Pancreas (tissue), 10 donors: Measurements from ENCODE around the gene PPP5C. TPM values are rescaled to one million over a fixed set of nuclear protein-coding genes. Genes with fewer than 3 reads are reported as not detected.

Source experiments
- ATAC-seq, 4 donors: fragments of 200-7000 bp; cut with Tn5 transposase; one replicate each; pipeline versions ENCODE4 v1.8.0 to v1.9.1; 2020; ENCODE audit warnings: mild to moderate bottlenecking in 4 of 4, moderate library complexity in 4 of 4
- DNase-seq, 6 donors: peaks; one replicate each; pipeline ENCODE4 v3.0.0-alpha.2; 2020
- FAIRE-seq: peaks from 2 replicates; lab custom pipeline; 2012; peaks lifted over from hg19 to GRCh38; lab: Jason Lieb, UNC
- H3K27ac ChIP-seq, 4 donors: fragments of 200-600 bp; sonication (generic); 1 replicate in 3 of 4; 2 replicates in 1 of 4; pipeline versions ENCODE4 v1.5.0 to v1.8.0; 2020
- H3K27me3 ChIP-seq, 4 donors: fragments of 200-600 bp; one replicate each; pipeline ENCODE4 v1.8.0; 2021
- H3K36me3 ChIP-seq, 3 donors: fragments of 200-600 bp; sonication (generic) in 1 of 3; one replicate each; pipeline versions ENCODE4 v1.5.0 to v1.8.0; 2020 to 2021
- H3K4me1 ChIP-seq, 3 donors: fragments of 200-600 bp; one replicate each; pipeline ENCODE4 v1.8.0; 2021
- H3K4me3 ChIP-seq, 4 donors: fragments of 200-600 bp; sonication (generic) in 2 of 4; one replicate each; pipeline versions ENCODE4 v1.5.0 to v1.8.0; 2020 to 2021
- H3K9me3 ChIP-seq, 4 donors: fragments of 200-600 bp; one replicate each; pipeline ENCODE4 v1.8.0; 2021
- WGBS, 2 donors: extraction: QIAGEN DNeasy Blood & Tissue Kit; methylation state at CpG; one replicate each; pipeline ENCODE4 v1.1.7; 2013; 5-methylcytosine and 5-hydroxymethylcytosine counted together
- intact Hi-C, 3 donors: fragments of 100-400 bp; cut with DNase I; formaldehyde crosslinking; loops; one replicate each; pipeline versions ENCODE4 v1.11.1 to v1.14.2; 2022
- polyA plus RNA-seq, 2 donors: library from polyadenylated mRNA; stranded (reverse); fragments of 200-250 nt; gene quantifications; one replicate each; pipeline ENCODE4 v1.2.3, GENCODE V29; 2013
- total RNA-seq, 6 donors: library from RNA; stranded (reverse); fragmentation: NEBNext Ultra II Directional in 4 of 6; extraction: Animal tissue kit (Norgen Biotek cat#: 25700) in 4 of 6; gene quantifications; one replicate each; pipeline versions ENCODE4 v1.2.1 to v1.2.4, GENCODE V29; 2021 to 2023
- TF ChIP-seq, protein P1 (sequence below), 4 donors: fragments of 200-600 bp; sonication (generic) in 3 of 4; IDR thresholded peaks; one replicate each; pipeline versions ENCODE4 v1.5.0 to v1.8.0; 2021; ENCODE audit warnings: antibody characterized with exemption in 4 of 4
- donor health status: healthy with polysubstance abuse.
- donor health status: DM: no; HTN: no; CAD: no; lungs with moderate emphysema.
- donor health status: DM: no; HTN: no; CAD: no.
- donor health status: control.
- donor health status: control.
- donor health status: Bipolar disorder and iron deficiency.
- donor health status: DM: yes; HTN: yes; CAD: no.
- donor health status: DM: no; HTN: no; CAD: no.
- donor health status: DM: no; HTN: no; CAD: no.
- donor health status: DM: yes; HTN: yes; CAD: no.

Gene PPP5C
- total and polyA plus RNA-seq, 8 donors, result 16.7 to 53.9 (median 23.8) TPM

DNA sequence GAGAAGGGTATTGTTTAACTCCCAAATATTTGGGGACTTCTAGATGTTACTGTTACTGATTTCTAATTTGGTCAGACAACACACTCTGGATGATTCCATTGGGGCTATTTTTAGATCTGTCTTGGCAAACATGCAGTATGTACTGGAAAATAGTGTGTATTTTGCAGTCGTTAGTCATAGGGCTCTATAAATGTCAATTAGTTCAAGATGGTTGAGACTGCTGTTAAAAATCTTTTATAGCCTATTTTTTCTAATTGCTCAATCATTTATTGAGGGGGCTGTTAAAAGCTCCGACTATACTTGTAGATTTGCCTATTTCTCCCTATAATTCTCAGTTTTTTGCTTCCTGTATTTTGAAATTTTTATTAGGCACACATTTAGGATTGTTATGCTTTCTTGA, 31.4 kb downstream of the PPP5C start:
- ATAC-seq, result peak in 2 of 4 donors; percentile 9 to 24
- TF ChIP-seq, protein P1, sequence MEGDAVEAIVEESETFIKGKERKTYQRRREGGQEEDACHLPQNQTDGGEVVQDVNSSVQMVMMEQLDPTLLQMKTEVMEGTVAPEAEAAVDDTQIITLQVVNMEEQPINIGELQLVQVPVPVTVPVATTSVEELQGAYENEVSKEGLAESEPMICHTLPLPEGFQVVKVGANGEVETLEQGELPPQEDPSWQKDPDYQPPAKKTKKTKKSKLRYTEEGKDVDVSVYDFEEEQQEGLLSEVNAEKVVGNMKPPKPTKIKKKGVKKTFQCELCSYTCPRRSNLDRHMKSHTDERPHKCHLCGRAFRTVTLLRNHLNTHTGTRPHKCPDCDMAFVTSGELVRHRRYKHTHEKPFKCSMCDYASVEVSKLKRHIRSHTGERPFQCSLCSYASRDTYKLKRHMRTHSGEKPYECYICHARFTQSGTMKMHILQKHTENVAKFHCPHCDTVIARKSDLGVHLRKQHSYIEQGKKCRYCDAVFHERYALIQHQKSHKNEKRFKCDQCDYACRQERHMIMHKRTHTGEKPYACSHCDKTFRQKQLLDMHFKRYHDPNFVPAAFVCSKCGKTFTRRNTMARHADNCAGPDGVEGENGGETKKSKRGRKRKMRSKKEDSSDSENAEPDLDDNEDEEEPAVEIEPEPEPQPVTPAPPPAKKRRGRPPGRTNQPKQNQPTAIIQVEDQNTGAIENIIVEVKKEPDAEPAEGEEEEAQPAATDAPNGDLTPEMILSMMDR (IDR thresholded peaks at IDR 0.05), result no peak
- intact Hi-C loops, result no loop called here

DNA sequence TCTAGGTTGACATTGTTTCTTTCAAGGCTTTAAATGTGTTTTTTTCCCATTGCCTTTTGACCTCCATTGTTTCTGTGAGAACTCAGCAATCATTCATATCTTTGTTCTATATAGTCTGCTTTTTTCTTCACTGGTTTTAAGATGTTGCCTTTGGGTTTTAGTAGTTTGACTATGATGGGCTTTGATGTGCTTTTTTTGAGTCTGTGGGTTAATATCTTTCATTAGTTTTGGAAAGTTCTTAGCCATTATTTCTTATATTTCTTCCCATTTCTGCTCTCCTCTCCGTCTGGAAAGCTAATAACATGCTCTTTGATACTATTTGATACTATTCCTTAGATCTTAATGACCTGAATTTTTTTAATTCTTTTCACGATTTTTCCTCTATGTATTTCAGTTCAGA, 33.8 kb downstream of the PPP5C start:
- no peak overlapping the region for H3K4me3 ChIP-seq
- FAIRE-seq (no peak), ATAC-seq (no peak), DNase-seq (no peak)
- TF ChIP-seq, protein P1 (IDR thresholded peaks at IDR 0.05), result no peak
- no peaks in the 10 kb centered on the region for H3K9me3 ChIP-seq
- intact Hi-C loops, result no loop called here
- peaks cover 0 to 11% (median 8%) of the 10 kb centered on the region in 3 donors for H3K4me1 ChIP-seq
- 88 to 97% methylated on average over 2 of the region's 2 CpGs for WGBS, 2 donors
- H3K36me3 ChIP-seq, result peaks cover 0 to 39% (median 16%) of the 10 kb centered on the region in 3 donors
- H3K27me3 ChIP-seq, result no peaks in the 10 kb centered on the region
- H3K27ac ChIP-seq, result no peak overlapping the region

More for the DNA sequence above, 31.4 kb downstream of the PPP5C start:
- Histone ChIP-seq H3K36me3 (peaks cover 0 to 25% (median 11%) of the 10 kb centered on the region in 3 donors), H3K9me3 (no peaks in the 10 kb centered on the region), H3K27me3 (no peaks in the 10 kb centered on the region), H3K4me3 (no peak overlapping the region), H3K27ac (peak overlapping the region in 1 of 4 donors; percentile 18), H3K4me1 (peaks cover 10 to 21% (median 12%) of the 10 kb centered on the region in 3 donors)
- 17 to 31% methylated on average over 2 of the region's 2 CpGs for WGBS, 2 donors
- DNase-seq, result no peak
- peak; percentile 69 for FAIRE-seq

DNA sequence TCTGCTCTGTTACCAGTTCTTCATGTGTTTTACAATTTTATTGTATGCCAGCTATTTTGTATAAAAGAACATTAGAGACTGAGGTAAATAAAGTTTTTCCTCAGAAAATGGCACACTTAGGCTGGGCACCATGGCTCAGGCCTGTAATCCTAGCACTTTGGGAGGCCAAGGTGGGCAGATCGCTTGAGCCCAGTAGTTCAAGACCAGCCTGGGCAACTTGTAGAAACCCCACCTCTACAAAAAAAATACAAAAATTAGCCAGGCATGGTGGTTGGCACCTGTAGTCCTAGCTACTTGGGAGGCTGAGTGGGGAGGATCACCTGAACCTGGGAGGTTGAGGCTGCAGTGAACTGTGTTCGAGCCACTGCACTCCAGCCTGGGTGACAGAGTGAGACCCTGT, 34.5 kb downstream of the PPP5C start:
- Histone ChIP-seq H3K27ac (no peak overlapping the region), H3K36me3 (peaks cover 0 to 39% (median 11%) of the 10 kb centered on the region in 3 donors), H3K4me1 (peaks cover 0 to 11% (median 8%) of the 10 kb centered on the region in 3 donors), H3K27me3 (no peaks in the 10 kb centered on the region), H3K9me3 (no peaks in the 10 kb centered on the region), H3K4me3 (no peak overlapping the region)
- WGBS, 2 donors, result 95 to 98% methylated on average over 2 of the region's 2 CpGs
- TF ChIP-seq, protein P1 (IDR thresholded peaks at IDR 0.05), result no peak
- FAIRE-seq, result no peak
- no peak for ATAC-seq
- intact Hi-C loops, result no loop called here
- no peak for DNase-seq

DNA sequence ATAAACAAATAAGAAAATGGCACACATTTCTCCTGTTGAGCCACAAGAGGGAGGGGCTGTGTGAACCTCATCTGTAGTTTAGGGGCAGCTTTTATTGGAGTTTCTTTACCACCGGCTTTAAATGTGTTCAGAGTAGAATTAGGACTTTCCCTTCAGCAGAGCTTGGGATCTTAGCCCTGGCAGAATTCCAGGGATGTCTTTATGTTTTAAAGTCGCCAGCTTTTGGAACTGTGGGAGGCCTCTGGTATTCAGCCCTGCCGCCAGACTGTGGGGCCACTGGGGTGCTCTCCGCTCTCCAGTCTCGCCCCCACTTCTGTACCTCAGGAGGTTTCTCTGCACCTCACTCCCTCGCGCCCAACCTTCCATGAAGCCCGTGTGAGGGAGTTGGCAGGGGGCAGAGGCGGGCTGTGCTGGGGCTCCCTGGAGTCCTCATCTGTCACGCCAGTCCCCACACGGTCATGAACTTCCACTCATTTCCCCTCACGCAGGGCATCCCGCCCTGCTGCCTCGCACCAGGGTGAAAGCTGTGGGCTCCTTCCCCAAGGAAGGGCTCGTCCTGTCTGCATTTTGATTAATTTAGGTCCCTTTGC, 35.0 kb downstream of the PPP5C start:
- Histone ChIP-seq H3K4me1 (peaks cover 0 to 11% (median 8%) of the 10 kb centered on the region in 3 donors), H3K4me3 (no peak overlapping the region), H3K9me3 (no peaks in the 10 kb centered on the region), H3K27ac (no peak overlapping the region), H3K27me3 (no peaks in the 10 kb centered on the region), H3K36me3 (peaks cover 0 to 34% (median 6%) of the 10 kb centered on the region in 3 donors)
- ATAC-seq (no peak), FAIRE-seq (no peak), DNase-seq (peak in 1 of 6 donors; percentile 43)
- WGBS, 2 donors, result 90 to 93% methylated on average over 15 of the region's 15 CpGs
- intact Hi-C loops, result no loop called here
- TF ChIP-seq, protein P1 (IDR thresholded peaks at IDR 0.05), result no peak

DNA sequence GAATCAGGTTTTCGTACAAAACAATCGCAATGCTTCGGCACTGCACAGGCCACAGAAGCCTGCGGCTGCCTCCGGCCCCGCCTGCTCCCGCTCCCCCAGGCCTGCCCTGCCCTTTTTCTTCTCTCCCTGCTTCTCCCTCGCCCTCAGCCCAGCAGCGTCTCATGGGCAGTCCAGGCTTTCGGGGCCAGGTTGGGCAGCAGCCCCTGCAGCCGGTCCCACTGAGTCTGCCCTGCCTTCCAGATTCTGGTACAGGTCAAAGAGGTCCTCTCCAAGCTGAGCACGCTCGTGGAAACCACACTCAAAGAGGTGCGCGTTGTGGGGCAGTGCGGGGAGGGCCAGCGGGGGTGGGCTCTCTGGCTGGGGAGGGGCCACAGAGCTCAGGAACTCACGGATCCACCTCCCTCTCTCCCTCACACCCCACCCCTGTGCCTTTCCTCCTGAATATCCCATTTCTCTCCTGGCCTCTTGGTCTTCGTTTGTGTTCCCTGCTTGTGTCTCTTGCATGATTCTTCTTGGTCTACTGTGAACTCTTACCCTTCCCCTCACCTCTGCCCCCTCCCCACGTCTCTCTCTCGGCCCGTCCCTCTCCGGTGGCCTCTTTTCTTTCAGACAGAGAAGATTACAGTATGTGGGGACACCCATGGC, 36.4 kb downstream of the PPP5C start:
- ATAC-seq (no peak), FAIRE-seq (no peak), DNase-seq (peak in 1 of 6 donors; percentile 31)
- Histone ChIP-seq H3K27me3 (no peaks in the 10 kb centered on the region), H3K36me3 (peaks cover 4 to 29% (median 5%) of the 10 kb centered on the region in 3 donors), H3K4me3 (no peak overlapping the region), H3K9me3 (no peaks in the 10 kb centered on the region), H3K4me1 (peaks cover 0 to 4% (median 4%) of the 10 kb centered on the region in 3 donors), H3K27ac (no peak overlapping the region)
- intact Hi-C loops, result no loop called here
- WGBS, 2 donors, result 82 to 88% methylated on average over 22 to 23 of the region's 23 CpGs
- TF ChIP-seq, protein P1 (IDR thresholded peaks at IDR 0.05), result no peak
